Measurements from ENCODE around the gene S100P.
"Not testable (repeated sequence)": the region's sequence is repeated elsewhere in the genome, so short reads cannot be mapped to it uniquely, and the experiment has no call there.

The S100P gene

GRCh38 chr4:6724421-6725111 lies 30.9 kb downstream of the S100P start:
- DNase-seq (ENCODE audit: low spot score) = no peak

- not testable (repeated sequence) for DNase-seq (ENCODE audit: low spot score)
These were observed 31.8 kb downstream of the S100P start for GRCh38 chr4:6725427-6725961.

DNA sequence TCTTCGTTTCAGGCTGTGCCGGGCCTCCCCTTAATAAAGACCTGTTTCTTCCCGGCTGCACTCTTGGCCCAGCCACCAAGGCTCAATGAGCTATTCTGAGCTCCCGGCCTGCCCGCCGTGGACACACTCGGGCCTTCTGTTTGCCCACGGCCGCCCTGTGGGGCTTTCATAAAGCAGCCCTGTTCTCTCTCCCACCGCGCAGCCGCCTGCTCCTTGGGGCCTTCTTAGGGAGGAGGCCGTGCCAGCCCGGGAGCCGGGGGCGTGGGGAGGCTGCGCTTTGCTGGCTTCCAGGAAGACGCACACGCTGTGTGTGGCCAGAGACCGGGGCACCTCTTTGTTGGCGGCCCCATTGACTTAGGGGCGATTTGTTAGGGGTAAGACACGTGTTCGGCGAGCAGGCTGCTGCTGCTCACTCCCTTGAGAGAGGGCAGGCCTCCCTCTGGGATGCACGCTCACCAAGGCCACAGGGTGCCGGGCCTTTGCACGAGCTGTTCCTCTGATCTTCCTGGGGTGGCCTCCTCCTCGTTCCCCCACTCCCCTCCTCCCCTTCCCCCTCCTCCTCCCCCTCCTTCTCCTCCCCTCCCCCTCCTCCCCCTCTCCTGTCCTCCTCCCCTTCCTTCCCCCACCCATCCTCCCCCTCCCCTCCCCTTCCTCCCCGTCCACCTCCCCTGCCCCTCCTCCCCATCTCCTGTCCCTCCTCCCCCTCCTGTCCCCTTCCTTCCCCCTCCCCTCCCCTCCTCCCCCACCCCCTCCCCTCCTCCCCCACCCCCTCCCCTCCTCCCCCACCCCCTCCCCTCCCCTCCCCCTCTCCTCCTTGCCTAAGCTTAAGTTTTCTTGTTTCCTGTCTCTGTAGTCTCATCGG lies 33.6 kb downstream of the S100P start:
- DNase-seq (ENCODE audit: low spot score) = no peak

DNA sequence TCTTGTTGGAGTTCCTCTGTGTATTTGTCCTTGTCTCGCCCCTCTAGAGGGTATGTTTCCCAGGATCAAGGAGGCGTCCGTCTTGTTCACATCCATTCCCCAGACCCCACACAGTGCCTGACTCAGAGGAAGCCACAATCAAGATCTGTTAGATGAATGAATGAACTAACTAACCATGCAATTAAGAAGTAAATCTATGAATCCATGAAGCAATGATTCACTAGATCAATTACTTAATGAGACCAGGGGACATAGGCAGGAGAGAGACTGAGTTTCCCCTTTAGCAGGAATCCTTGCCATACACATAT lies 34.2 kb downstream of the S100P start:
- no peak for DNase-seq (ENCODE audit: low spot score)

DNA sequence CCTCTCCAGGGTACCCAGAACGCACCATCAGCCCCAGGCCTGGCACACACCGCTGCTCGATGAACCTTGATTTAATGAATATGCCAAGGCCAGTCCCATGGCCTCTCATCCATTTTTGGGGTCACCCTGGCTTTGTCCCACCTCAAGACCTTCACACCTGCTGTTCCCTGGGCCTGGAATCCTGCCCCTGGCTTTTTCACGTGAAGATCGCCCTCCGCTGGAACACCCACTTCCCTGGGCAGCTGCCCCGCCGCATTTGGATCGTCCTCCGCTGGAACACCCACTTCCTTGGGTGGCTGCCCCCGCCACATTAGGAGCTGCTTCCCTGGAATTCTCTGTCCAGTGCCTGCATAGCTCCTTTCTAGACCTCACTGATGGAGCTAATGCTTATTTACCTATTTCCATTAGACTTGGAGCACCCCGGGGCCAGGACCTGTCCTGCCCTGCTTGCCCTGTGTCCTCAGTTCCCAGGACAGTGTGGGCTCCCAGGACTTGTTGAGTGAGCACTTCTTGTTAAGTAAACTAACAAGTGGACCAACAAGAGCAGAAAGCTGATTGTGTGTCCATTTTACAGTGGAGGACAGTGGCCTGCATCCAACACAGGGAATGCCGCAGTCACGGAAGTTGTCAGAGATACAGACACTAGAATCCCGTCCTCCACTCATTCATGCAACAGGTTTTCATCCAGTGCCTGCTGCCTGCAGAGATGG lies 34.8 kb downstream of the S100P start:
- no peak for DNase-seq (ENCODE audit: low spot score)

GRCh38 chr4:6730603-6731317 lies 37.1 kb downstream of the S100P start:
- no peak for DNase-seq (ENCODE audit: low spot score)

DNA sequence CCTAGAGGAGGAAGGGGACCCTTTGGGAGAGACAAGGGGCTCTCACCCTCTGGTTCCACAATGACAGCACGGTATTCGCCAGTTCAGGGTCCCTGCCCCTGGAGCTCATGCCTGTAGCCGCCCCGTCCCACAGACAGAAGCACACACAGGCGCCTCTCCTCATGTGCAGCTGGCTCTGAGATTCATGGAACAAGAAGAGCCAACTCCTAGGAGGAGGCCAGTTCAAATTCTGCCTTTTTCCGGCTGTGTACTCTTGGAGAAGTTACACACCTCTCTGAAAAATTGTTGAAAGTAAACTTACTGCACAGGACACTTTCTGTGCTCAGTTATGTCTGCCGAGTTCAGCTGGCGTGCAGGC lies 37.6 kb downstream of the S100P start:
- no peak for DNase-seq (ENCODE audit: low spot score)

DNA sequence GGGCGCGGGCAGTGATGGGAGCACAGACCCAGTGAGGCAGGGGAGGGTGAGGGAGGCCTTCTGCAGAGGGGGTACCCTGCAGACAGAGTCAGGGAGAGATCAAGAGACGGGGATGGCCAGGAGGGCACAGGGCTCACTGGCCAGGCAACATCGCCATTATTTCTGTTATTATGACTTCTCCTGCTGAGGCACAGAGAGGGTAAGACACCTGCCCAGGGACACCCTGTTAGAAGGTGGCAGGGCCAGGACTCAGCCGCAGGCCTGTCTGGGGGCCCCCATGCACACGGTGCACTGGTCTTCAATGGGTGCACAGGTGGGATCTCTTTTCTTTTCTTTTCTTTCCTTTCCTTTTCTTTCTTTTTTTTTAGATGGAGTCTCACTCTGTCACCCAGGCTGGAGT lies 38.1 kb downstream of the S100P start:
- DNase-seq (ENCODE audit: low spot score) = no peak

DNA sequence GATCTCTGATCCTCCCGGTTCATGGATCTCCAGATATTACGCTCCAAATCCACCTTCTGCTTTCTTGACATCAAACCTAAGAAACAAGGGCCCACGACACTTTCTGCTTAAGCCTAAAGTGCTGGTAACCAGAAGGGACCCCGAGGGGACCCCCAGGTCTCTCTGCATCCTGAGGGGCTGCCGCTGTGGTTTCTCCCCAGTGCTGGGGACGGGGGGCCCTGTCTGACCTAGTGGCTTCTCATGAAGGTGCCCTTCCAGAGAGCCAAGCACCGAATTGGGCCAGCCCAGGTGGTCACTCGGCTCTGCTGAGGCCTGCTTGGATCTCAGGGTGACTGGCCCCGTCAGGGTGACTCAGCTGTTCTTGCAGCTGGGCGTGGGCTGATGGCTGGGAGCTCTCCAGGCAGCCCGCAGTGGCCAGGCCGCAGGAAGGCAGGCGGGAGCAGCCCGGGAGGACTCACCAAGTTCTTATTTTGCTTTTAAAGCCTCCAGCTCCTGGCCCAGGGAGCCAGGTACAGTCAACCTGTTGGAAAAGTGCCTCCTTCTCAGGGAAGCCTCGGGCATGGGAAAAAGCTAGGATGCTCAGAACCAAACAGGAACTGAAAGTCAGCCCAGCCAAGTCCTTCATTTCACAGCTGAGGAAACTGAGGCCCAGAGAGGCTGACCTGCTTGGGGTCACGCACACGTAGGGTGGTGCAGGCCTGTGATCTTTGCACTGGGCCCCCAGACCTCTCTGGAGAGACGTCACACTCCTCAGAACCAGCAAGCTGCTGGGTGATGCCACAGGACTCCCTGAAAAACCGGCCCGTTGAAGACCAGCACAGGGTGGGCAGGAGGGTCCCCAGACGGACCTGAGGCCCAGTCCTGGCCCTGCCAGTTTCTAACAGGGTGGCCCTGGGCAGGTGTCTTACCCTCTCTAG lies 39.0 kb downstream of the S100P start:
- peak; percentile 70 for DNase-seq (ENCODE audit: low spot score)

DNA sequence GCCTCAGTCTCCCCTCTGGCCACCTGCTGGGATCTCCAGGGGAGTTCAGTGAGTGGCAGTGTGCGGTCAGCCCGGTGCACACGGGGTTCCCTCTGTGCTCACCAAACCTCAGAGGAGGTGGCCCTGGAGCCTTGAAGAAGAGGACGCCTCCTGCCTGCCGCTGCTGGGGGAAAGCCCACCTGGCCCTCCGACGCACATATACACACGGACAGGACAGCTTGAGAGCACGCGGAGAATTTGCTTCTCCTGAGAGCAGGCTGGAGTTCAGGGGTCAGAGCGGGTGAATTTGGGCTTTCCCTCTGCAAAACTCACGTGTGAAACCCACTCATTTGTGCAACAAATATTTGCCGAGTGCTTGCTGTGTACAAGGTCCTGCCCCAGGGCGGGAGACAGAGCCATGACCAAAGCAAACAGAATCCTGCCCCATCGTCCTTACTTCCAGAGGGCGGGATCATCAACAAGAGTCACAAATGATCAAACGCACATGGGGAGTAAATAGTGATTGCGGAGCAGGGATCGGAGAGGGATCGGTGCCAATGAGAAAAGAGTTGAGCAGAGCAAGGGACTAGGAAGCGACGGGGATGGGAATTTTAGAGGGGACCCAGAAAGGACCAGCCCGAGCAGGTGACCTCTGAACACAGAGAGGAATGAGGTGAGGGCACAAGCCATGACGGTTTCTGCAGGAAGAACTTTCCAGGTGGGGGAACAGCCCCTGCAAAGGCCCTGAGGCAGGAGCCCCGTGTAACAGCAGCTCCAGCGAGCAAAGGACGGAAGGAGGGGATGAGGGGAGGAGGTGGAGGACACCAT lies 39.9 kb downstream of the S100P start:
- DNase-seq (ENCODE audit: low spot score) = no peak

- DNase-seq (ENCODE audit: low spot score) = no peak
These were observed 40.6 kb downstream of the S100P start for GRCh38 chr4:6734165-6734786.

- no peak for DNase-seq (ENCODE audit: low spot score)
These were observed 46.2 kb downstream of the S100P start for GRCh38 chr4:6739920-6740319.

GRCh38 chr4:6740347-6740746 lies 46.7 kb downstream of the S100P start:
- no peak for DNase-seq (ENCODE audit: low spot score)

DNA sequence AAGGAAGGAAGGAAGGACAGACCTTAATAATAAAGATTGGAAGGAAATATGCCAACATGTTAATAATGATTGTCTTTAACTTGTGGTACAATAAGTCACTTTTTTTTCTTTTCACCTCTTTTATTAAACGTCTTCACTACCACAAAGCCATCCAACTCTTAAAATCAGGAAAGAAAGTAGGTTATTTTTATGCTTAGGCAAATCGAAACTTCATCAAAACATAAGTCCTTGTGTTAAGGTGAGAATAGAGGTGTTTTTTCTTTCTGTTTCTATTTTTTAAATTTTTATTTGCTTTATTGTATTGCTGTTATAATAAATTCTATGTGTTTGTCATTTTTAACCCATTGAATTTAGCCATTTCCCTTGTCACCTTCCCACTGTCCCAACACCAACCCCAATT lies 48.8 kb downstream of the S100P start:
- no peak for DNase-seq (ENCODE audit: low spot score)

GRCh38 chr4:6742989-6743388 lies 49.3 kb downstream of the S100P start:
- no peak for DNase-seq (ENCODE audit: low spot score)
